SK-N-SH treated with all-trans-retinoic acid at 6 μM for 48 hours (cell line): ENCODE results near the gene ADGRF4.

ENCODE experiments used
- ATAC-seq: fragments of 200-7000 bp; cut with Tn5 transposase; 3 replicates; pipeline ENCODE4 v1.9.1; 2020; ENCODE audit warnings: mild to moderate bottlenecking, moderate library complexity
- ARNTL ChIP-seq: fragments of 450-650 bp; formaldehyde crosslinking; IDR thresholded peaks from 2 replicates; pipeline ENCODE4 v1.5.0; 2020; ENCODE audit warnings: low read depth, mild to moderate bottlenecking, moderate library complexity, borderline replicate concordance
- BACH2 ChIP-seq: fragments of 250-450 bp; sonication (Bioruptor Pico); IDR thresholded peaks from 2 replicates; pipeline ENCODE4 v1.9.0; 2021; ENCODE audit warnings: mild to moderate bottlenecking, borderline replicate concordance
- CSDC2 ChIP-seq: fragments of 250-450 bp; sonication (Bioruptor Pico); IDR thresholded peaks from 2 replicates; pipeline ENCODE4 v1.5.0; 2020; ENCODE audit warnings: mild to moderate bottlenecking, moderate library complexity
- CSRNP3 ChIP-seq: fragments of 250-450 bp; sonication (Bioruptor Pico); IDR thresholded peaks from 2 replicates; pipeline ENCODE4 v1.5.1; 2021; ENCODE audit warnings: mild to moderate bottlenecking, moderate library complexity
- ESRRG ChIP-seq: fragments of 250-450 bp; sonication (Bioruptor Pico); IDR thresholded peaks from 2 replicates; pipeline ENCODE4 v1.6.1; 2021; ENCODE audit warnings: mild to moderate bottlenecking
- GLIS3 ChIP-seq: fragments of 250-450 bp; sonication (Bioruptor Pico); IDR thresholded peaks from 2 replicates; pipeline ENCODE4 v1.5.0; 2020; ENCODE audit warnings: mild to moderate bottlenecking, moderate library complexity
- ISL1 ChIP-seq: fragments of 250-450 bp; sonication (Bioruptor Pico); IDR thresholded peaks from 2 replicates; pipeline ENCODE4 v2.1.2; 2022; ENCODE audit warnings: mild to moderate bottlenecking, moderate library complexity
- OSR1 ChIP-seq: fragments of 250-450 bp; sonication (Bioruptor Pico); IDR thresholded peaks from 2 replicates; pipeline ENCODE4 v1.8.0; 2022; ENCODE audit warnings: moderate library complexity, mild to moderate bottlenecking, inconsistent platforms
- POU6F1 ChIP-seq: fragments of 250-450 bp; sonication (Bioruptor Pico); IDR thresholded peaks from 2 replicates; pipeline ENCODE4 v1.8.0; 2021; ENCODE audit warnings: low read depth, mild to moderate bottlenecking, moderate library complexity, borderline replicate concordance
- PPARA ChIP-seq: fragments of 250-450 bp; sonication (Bioruptor Pico); IDR thresholded peaks from 2 replicates; pipeline ENCODE4 v1.5.0; 2020; ENCODE audit warnings: mild to moderate bottlenecking, borderline replicate concordance
- RARB ChIP-seq: fragments of 250-450 bp; sonication (Bioruptor Pico); IDR thresholded peaks from 2 replicates; pipeline ENCODE4 v1.8.0; 2021; ENCODE audit warnings: mild to moderate bottlenecking, moderate library complexity
- SNAI2 ChIP-seq: fragments of 250-450 bp; sonication (Bioruptor Pico); IDR thresholded peaks from 2 replicates; pipeline ENCODE4 v1.5.0; 2020; ENCODE audit warnings: mild to moderate bottlenecking, moderate library complexity
- TCF4 ChIP-seq: fragments of 250-450 bp; sonication (Bioruptor Pico); IDR thresholded peaks from 2 replicates; pipeline ENCODE4 v1.8.0; 2021; ENCODE audit warnings: mild to moderate bottlenecking, moderate library complexity, borderline replicate concordance
- TOX ChIP-seq: fragments of 250-450 bp; sonication (Bioruptor Pico); IDR thresholded peaks from 2 replicates; pipeline ENCODE4 v1.8.0; 2021; ENCODE audit warnings: mild to moderate bottlenecking, moderate library complexity, borderline replicate concordance
- ZC3H10 ChIP-seq: fragments of 250-450 bp; sonication (Bioruptor Pico); IDR thresholded peaks from 2 replicates; pipeline ENCODE4 v1.5.1; 2021; ENCODE audit warnings: mild to moderate bottlenecking, moderate library complexity
- ZFP3 ChIP-seq: fragments of 250-450 bp; sonication (Bioruptor Pico); IDR thresholded peaks from 2 replicates; pipeline ENCODE4 v1.5.0; 2020; ENCODE audit warnings: mild to moderate bottlenecking, moderate library complexity
- ZNF565 ChIP-seq: fragments of 450-650 bp; formaldehyde crosslinking; conservative IDR thresholded peaks from 2 replicates; pipeline ENCODE4 v1.5.0; 2020; ENCODE audit warnings: low read depth, mild to moderate bottlenecking, moderate library complexity
- ZNF70 ChIP-seq: fragments of 450-650 bp; formaldehyde crosslinking; IDR thresholded peaks from 2 replicates; pipeline ENCODE4 v1.5.0; 2020; ENCODE audit warnings: mild to moderate bottlenecking, moderate library complexity
- ZNF8 ChIP-seq: fragments of 450-650 bp; formaldehyde crosslinking; IDR thresholded peaks from 2 replicates; pipeline ENCODE4 v1.5.0; 2020; ENCODE audit warnings: mild to moderate bottlenecking, moderate library complexity
- TF ChIP-seq, protein P1 (sequence below): fragments of 250-450 bp; sonication (Bioruptor Pico); IDR thresholded peaks from 2 replicates; pipeline ENCODE4 v1.8.0; 2020; ENCODE audit warnings: mild to moderate bottlenecking, moderate library complexity, borderline replicate concordance
- TF ChIP-seq, protein P2 (sequence below): fragments of 250-450 bp; sonication (Bioruptor Pico); IDR thresholded peaks from 2 replicates; pipeline ENCODE4 v1.5.1; 2020; ENCODE audit warnings: low read depth, mild to moderate bottlenecking, moderate library complexity

ADGRF4 gene

GRCh38 chr6:47669684-47670513 lies 28.5 kb upstream of the ADGRF4 start (continued):
- no peak for TF ChIP-seq BACH2
- TF ChIP-seq, protein P1, sequence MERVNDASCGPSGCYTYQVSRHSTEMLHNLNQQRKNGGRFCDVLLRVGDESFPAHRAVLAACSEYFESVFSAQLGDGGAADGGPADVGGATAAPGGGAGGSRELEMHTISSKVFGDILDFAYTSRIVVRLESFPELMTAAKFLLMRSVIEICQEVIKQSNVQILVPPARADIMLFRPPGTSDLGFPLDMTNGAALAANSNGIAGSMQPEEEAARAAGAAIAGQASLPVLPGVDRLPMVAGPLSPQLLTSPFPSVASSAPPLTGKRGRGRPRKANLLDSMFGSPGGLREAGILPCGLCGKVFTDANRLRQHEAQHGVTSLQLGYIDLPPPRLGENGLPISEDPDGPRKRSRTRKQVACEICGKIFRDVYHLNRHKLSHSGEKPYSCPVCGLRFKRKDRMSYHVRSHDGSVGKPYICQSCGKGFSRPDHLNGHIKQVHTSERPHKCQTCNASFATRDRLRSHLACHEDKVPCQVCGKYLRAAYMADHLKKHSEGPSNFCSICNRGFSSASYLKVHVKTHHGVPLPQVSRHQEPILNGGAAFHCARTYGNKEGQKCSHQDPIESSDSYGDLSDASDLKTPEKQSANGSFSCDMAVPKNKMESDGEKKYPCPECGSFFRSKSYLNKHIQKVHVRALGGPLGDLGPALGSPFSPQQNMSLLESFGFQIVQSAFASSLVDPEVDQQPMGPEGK (CRISPR knock-in tag), result no peak
- no peak for TF ChIP-seq CSRNP3 (CRISPR knock-in tag)
- no peak for TF ChIP-seq PPARA
- no peak for TF ChIP-seq ISL1 (CRISPR knock-in tag)
- no peak for TF ChIP-seq ZFP3 (CRISPR knock-in tag)

GRCh38 chr6:47670851-47671250 lies 27.5 kb upstream of the ADGRF4 start:
- no peak for ATAC-seq
- TF ChIP-seq BACH2, result no peak
- TF ChIP-seq RARB, result no peak
- no peak for TF ChIP-seq ZNF8 (CRISPR knock-in tag)
- TF ChIP-seq ESRRG (CRISPR knock-in tag), result no peak
- TF ChIP-seq ARNTL, result no peak
- TF ChIP-seq PPARA, result no peak
- TF ChIP-seq OSR1 (CRISPR knock-in tag), result no peak
- TF ChIP-seq SNAI2 (CRISPR knock-in tag), result no peak
- no peak for TF ChIP-seq CSDC2 (CRISPR knock-in tag)
- no peak for TF ChIP-seq ZNF70 (CRISPR knock-in tag)
- no peak for TF ChIP-seq CSRNP3 (CRISPR knock-in tag)

DNA sequence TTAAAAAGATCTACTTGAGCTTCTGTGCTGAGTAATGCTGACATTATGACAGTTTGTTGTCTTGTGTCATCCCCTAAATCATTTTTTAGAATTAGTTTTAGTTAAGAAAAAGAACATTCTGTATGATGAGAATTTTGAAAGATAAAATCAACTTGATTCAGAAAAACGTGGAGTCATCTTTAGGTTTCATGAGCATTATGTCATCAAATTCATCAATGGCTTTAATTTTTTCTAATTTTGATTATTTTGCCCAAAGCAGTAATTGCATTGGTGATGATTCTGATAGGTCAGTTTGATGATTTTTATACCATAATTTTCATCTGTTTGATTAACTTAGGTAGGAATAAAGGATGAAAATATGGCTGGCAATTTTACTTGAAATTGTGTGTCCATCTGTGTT lies 26.6 kb upstream of the ADGRF4 start:
- TF ChIP-seq PPARA (no peak), ESRRG (CRISPR knock-in tag) (no peak), ZNF565 (no peak), TOX (CRISPR knock-in tag) (no peak)
- TF ChIP-seq, protein P1 (CRISPR knock-in tag), result no peak
- TF ChIP-seq, all 23 proteins: peak for 0
- no peak for ATAC-seq

GRCh38 chr6:47672816-47673215 lies 25.6 kb upstream of the ADGRF4 start:
- no peak for ATAC-seq
- no peak for TF ChIP-seq TCF4
- TF ChIP-seq POU6F1, result no peak
- no peak for TF ChIP-seq ESRRG (CRISPR knock-in tag)
- no peak for TF ChIP-seq CSDC2 (CRISPR knock-in tag)
- TF ChIP-seq ZC3H10, result no peak
- TF ChIP-seq CSRNP3 (CRISPR knock-in tag), result no peak
- TF ChIP-seq ZNF565, result no peak
- TF ChIP-seq BACH2, result no peak
- no peak for TF ChIP-seq RARB
- TF ChIP-seq ISL1 (CRISPR knock-in tag), result no peak
- TF ChIP-seq SNAI2 (CRISPR knock-in tag), result no peak
- TF ChIP-seq, protein P1 (CRISPR knock-in tag), result no peak
- TF ChIP-seq GLIS3 (CRISPR knock-in tag), result no peak
- no peak for TF ChIP-seq PPARA
- TF ChIP-seq, protein P2, sequence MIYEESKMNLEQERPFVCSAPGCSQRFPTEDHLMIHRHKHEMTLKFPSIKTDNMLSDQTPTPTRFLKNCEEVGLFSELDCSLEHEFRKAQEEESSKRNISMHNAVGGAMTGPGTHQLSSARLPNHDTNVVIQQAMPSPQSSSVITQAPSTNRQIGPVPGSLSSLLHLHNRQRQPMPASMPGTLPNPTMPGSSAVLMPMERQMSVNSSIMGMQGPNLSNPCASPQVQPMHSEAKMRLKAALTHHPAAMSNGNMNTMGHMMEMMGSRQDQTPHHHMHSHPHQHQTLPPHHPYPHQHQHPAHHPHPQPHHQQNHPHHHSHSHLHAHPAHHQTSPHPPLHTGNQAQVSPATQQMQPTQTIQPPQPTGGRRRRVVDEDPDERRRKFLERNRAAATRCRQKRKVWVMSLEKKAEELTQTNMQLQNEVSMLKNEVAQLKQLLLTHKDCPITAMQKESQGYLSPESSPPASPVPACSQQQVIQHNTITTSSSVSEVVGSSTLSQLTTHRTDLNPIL (CRISPR knock-in tag), result no peak
